Heart left ventricle (tissue), 13 donors: Measurements from ENCODE around the gene PKD2.

ENCODE experiments used
- POLR2A ChIP-seq, 2 donors: fragments of 450-650 bp; IDR thresholded peaks; one replicate each; pipeline ENCODE4 v1.6.1; 2017; ENCODE audit warnings: antibody characterized with exemption in 2 of 2, mild to moderate bottlenecking in 2 of 2, moderate library complexity in 2 of 2
- TF ChIP-seq, protein P1 (sequence below), 12 donors: fragments of 200-600 bp; sonication (generic) in 4 of 12; IDR thresholded peaks; one replicate each; pipeline versions ENCODE4 v1.5.0 to v1.8.0; 2018 to 2022; ENCODE audit warnings: antibody characterized with exemption in 12 of 12, mild to moderate bottlenecking in 5 of 12
- donor health status: ischemic (EF 13 %, LVEDD 7.1; RV severe dilation, severe dysfunction).
- donor health status: DM: no; HTN: yes; CAD: no.
- donor health status: DM: no; HTN: no; CAD: no.
- donor health status: ischemic (EF 25% LVEDD 6.9; RV normal size, moderate dysfunction).
- donor health status: ischemic (EF 25% LVEDD 5.7; RV mildly dilated, moderate dysfunction).
- donor health status: ischemic (EF 35%, LVEDD 5.7; RV mildly dilated, moderate dysfunction).
- donor health status: nonischemic (EF 11% LVEDD 7.7; RV severe dilation, severe dysfunction).
- donor health status: DM: yes; HTN: yes; CAD: no.
- donor health status: PGD.
- donor health status: ischemic (EF 29% LVEDD 5.4; RV normal size, mild dysfunction).
- donor health status: nonischemic (EF 23%, LVEDD 6.1; RV moderate dilation, normal function).

DNA sequence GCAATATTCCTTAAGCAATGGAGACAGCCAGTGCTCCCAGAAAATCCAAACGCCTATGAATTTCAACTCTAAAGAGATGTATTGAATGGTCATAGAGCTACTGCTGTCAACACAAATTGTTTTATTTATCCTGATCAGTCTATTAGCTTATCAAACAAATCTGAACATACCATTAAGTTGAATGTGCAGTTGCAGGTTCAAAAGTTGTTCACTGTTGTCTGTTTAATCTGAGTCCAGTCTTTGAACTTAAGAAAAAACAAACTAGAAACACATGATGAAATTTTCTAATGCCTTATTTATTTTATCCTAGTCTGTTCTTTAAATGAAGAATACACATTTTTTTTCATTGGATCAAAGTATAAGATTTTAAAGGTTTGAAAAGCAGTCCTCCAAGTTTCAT, 73.2 kb downstream of the PKD2 start:
- TF ChIP-seq, protein P1, sequence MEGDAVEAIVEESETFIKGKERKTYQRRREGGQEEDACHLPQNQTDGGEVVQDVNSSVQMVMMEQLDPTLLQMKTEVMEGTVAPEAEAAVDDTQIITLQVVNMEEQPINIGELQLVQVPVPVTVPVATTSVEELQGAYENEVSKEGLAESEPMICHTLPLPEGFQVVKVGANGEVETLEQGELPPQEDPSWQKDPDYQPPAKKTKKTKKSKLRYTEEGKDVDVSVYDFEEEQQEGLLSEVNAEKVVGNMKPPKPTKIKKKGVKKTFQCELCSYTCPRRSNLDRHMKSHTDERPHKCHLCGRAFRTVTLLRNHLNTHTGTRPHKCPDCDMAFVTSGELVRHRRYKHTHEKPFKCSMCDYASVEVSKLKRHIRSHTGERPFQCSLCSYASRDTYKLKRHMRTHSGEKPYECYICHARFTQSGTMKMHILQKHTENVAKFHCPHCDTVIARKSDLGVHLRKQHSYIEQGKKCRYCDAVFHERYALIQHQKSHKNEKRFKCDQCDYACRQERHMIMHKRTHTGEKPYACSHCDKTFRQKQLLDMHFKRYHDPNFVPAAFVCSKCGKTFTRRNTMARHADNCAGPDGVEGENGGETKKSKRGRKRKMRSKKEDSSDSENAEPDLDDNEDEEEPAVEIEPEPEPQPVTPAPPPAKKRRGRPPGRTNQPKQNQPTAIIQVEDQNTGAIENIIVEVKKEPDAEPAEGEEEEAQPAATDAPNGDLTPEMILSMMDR (IDR thresholded peaks at IDR 0.05): no peak
- no peak for TF ChIP-seq POLR2A (IDR thresholded peaks at IDR 0.05)
